ENCODE measurements around the gene ANXA6.

Gene ANXA6

DNA sequence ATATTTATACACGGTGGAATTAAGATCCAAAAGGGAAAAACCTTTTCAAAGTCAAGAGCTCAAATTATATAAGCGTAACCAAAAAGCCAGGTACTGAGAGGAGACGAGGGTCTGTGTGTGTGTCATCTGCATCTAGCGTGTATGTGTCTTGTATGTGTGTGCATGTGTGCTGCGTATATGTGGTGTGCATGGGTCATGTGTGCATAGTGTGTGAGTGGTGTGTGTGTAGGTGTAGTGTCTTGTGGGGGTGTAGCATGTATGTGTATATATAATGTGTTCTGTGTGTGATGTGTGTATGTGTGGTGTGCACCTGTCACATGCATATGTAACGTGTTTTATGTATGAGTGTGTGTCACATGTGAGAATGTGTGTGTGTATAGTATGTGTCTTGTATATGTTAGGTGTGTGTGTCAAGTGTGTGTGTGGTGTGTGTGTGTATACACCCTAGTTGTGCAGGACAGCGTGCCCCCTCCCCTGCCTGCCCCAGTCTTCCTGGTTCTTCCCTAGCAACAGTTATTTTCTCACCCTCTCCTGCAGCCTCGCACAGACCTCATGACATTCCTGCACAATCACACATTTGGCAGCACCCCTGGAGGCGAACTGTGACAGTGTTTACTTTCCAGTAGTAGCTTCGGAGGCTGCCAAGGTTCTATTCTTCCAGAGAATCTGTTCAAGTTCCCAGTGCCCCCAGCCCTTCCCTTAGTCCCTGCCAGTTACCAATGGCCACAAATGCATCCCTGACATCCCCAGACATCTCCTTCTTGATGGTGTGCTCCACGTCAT lies 49.6 kb downstream of the ANXA6 start:
- Histone ChIP-seq H3K4me1 (no peaks in the 10 kb centered on the region; the same call in 1 of the 2 replicates), H3K4me3 (ENCODE audit: low read depth, low read length) (no peak overlapping the region), H3K36me3 (no peaks in the 10 kb centered on the region; the same call in 1 of the 2 replicates), H3K27me3 (no peaks in the 10 kb centered on the region), H3K9me3 (no peaks in the 10 kb centered on the region)
- DNase-seq: no peak
- TF ChIP-seq, protein P1, sequence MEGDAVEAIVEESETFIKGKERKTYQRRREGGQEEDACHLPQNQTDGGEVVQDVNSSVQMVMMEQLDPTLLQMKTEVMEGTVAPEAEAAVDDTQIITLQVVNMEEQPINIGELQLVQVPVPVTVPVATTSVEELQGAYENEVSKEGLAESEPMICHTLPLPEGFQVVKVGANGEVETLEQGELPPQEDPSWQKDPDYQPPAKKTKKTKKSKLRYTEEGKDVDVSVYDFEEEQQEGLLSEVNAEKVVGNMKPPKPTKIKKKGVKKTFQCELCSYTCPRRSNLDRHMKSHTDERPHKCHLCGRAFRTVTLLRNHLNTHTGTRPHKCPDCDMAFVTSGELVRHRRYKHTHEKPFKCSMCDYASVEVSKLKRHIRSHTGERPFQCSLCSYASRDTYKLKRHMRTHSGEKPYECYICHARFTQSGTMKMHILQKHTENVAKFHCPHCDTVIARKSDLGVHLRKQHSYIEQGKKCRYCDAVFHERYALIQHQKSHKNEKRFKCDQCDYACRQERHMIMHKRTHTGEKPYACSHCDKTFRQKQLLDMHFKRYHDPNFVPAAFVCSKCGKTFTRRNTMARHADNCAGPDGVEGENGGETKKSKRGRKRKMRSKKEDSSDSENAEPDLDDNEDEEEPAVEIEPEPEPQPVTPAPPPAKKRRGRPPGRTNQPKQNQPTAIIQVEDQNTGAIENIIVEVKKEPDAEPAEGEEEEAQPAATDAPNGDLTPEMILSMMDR (IDR thresholded peaks at IDR 0.05; ENCODE audit: low read depth, low read length): no peak

DNA sequence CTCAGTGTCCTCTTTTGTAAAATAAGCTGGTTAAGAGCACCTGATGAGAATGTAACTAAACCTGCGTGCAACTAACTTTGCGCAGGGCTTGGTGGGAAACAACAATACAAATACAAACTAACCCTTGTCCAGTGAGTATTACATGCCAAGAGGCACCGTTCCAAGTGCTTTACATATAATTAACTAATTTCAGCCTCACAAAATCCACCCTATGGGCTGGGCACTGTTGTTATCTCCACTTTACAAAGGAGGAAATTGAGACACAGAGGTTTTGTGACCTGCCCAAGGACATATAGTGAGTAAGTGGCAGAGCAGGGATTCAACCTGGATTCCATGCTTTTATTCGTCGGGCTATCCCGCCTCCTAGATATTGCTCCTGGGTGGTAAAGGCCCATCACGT lies 50.5 kb downstream of the ANXA6 start:
- DNase-seq: no peak
- Histone ChIP-seq H3K4me3 (ENCODE audit: low read depth, low read length) (no peak overlapping the region), H3K27me3 (no peaks in the 10 kb centered on the region), H3K4me1 (no peaks in the 10 kb centered on the region; the same call in 1 of the 2 replicates), H3K9me3 (no peaks in the 10 kb centered on the region), H3K36me3 (no peaks in the 10 kb centered on the region; the same call in 1 of the 2 replicates)
- TF ChIP-seq, protein P1 (IDR thresholded peaks at IDR 0.05; ENCODE audit: low read depth, low read length): no peak

DNA sequence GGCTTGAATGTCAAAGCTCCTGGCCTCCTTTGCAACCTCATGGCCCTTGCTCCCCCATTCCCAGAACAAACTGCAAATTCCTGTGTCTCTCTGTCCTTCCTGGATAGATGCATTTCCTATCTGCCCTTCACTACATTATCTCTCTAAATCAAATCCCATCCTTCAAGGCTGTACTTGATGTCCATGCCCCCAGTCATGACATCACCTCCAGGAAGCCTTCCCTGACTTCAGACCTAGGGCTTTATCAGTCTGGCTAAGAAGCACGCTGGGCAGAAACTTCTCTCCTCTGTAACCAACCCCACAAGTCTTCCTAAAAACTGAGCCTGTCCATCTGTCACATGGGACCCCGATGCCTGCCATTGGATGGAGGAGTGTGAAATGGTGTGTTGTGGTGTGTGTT lies 51.1 kb downstream of the ANXA6 start:
- no peak overlapping the region for H3K4me3 ChIP-seq (ENCODE audit: low read depth, low read length)
- DNase-seq: no peak
- TF ChIP-seq, protein P1 (IDR thresholded peaks at IDR 0.05; ENCODE audit: low read depth, low read length): no peak
- peaks cover under 1% of the 10 kb centered on the region; the same call in 1 of the 2 replicates for H3K36me3 ChIP-seq
- H3K9me3 ChIP-seq: no peaks in the 10 kb centered on the region
- no peaks in the 10 kb centered on the region for H3K27me3 ChIP-seq
- H3K4me1 ChIP-seq: no peaks in the 10 kb centered on the region; the same call in 1 of the 2 replicates

DNA sequence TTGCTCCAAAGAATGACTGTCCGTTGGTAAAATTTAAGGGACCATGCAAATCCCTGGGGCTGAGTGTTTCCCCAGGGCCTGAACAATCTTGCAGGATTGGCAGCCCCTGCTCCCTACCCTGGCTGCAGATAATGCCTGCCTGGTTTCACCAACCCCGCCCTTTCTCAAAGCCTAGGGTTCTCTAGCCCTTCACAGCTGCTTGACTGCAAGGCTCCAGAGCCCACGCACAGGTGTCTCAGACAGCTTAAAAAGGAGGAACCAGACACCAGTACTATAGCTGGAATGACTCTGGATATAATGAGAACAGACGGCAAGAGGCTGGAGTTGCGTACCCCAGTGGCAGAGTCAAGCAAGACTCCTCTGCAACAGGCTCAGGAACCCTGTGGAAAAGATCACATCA lies 51.5 kb downstream of the ANXA6 start:
- Histone ChIP-seq H3K4me1 (no peaks in the 10 kb centered on the region; the same call in 1 of the 2 replicates), H3K9me3 (no peaks in the 10 kb centered on the region), H3K36me3 (peaks cover 3% of the 10 kb centered on the region; the same call in 1 of the 2 replicates), H3K27me3 (no peaks in the 10 kb centered on the region), H3K4me3 (ENCODE audit: low read depth, low read length) (no peak overlapping the region)
- DNase-seq: no peak
- TF ChIP-seq, protein P1 (IDR thresholded peaks at IDR 0.05; ENCODE audit: low read depth, low read length): no peak

DNA sequence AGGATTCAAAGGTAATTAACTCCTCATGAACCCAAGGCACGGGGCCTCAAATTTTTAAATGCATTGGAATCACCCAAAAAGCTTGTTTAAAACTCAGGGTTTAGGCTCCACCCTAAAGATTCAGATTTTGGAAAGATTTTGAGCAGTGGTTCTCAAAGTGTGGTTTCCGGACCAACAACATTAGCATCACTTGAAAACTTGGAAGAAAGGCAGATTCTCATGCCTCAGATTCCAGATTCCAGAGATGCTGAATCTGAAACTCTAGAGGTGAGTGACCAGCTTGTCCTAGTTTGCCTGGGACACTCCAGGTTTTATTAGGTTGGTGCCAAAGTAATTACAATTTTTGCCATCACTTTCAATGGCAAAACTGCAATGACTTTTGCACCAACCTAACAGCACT lies 52.0 kb downstream of the ANXA6 start:
- Histone ChIP-seq H3K4me3 (ENCODE audit: low read depth, low read length) (no peak overlapping the region), H3K27me3 (no peaks in the 10 kb centered on the region), H3K36me3 (peaks cover 3% of the 10 kb centered on the region; the same call in 1 of the 2 replicates), H3K9me3 (no peaks in the 10 kb centered on the region), H3K4me1 (no peaks in the 10 kb centered on the region; the same call in 1 of the 2 replicates)
- TF ChIP-seq, protein P1 (IDR thresholded peaks at IDR 0.05; ENCODE audit: low read depth, low read length): no peak
- DNase-seq: no peak

DNA sequence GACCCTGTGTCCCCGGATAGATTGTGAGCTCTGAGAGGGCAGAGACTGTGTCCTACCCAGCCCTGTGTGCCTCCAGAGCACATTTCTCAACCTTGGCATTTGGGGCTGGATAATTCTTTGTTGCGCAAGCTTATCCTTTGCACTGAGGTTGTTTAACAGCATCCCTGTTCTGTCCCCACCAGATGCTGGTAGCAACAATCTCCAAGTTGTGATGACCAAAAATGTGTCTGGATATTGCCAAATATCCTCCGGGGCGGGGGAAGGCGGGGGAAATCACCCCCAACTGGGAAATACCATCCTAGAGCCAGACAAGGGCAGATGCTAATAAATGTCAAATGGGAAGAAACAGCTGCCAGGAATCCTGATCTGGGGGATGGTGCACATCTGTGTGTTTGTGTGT lies 52.8 kb downstream of the ANXA6 start:
- no peak for DNase-seq
- Histone ChIP-seq H3K36me3 (peaks cover 3% of the 10 kb centered on the region; the same call in 1 of the 2 replicates), H3K4me3 (ENCODE audit: low read depth, low read length) (no peak overlapping the region), H3K4me1 (no peaks in the 10 kb centered on the region; the same call in 1 of the 2 replicates), H3K9me3 (no peaks in the 10 kb centered on the region), H3K27me3 (no peaks in the 10 kb centered on the region)
- TF ChIP-seq, protein P1 (IDR thresholded peaks at IDR 0.05; ENCODE audit: low read depth, low read length): no peak

Data from BE2C (cell line).